HG02970 (cell line): ENCODE data around the gene AATK.

Experiments used
- ATAC-seq: cut with Tn5 transposase; IDR thresholded peaks from one replicate; pipeline ENCODE4 v1.9.1; 2021; ENCODE audit warnings: mild to moderate bottlenecking, moderate library complexity, moderate number of reproducible peaks; ENCODE audit not compliant: unreplicated experiment, low FRiP score

AATK gene

DNA sequence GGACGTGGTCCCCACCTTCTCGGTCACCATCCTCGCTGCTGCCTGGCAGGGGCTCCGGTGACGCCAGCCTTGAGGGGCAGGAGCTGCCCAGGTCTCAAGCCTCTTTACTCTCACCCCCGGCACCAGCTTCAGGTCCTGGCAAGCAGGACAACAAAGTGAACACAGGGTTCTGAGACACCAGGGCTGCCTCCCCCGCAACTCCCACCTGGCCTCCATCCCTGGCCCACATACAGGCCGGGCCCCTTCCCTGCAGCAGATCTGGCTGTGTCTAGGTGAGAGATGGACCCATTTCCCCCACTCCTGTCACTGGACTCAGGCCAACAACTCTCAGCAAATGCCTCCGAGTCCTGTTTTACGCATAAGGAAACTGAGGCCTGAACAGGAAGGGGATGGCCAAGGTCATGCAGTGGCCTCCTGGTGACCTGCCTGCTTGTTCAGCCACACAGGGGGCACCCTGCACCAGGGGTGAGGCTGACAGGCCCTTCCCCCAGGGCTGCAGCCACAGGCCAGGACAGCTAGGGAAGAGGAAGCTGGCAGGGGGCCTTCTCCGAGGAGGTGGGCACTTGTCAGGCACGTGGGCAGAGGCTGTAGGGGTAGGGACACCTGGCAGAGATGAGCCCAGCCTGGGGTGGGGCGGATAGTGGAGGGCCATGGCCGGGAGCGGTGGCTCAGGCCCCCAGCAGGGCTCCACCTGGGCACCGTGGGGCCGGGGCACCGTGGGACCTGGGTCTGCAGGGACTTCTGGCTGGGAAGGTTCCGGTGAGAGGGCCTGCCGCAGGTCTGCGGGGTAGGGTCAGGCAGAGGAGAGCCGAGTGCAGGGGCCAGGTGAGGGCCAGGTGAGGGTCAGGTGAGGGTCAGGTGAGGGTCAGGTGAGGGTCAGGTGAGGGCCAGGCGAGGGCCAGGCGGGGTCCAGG is 47.5 kb downstream of the AATK start:
- no peak for ATAC-seq

DNA sequence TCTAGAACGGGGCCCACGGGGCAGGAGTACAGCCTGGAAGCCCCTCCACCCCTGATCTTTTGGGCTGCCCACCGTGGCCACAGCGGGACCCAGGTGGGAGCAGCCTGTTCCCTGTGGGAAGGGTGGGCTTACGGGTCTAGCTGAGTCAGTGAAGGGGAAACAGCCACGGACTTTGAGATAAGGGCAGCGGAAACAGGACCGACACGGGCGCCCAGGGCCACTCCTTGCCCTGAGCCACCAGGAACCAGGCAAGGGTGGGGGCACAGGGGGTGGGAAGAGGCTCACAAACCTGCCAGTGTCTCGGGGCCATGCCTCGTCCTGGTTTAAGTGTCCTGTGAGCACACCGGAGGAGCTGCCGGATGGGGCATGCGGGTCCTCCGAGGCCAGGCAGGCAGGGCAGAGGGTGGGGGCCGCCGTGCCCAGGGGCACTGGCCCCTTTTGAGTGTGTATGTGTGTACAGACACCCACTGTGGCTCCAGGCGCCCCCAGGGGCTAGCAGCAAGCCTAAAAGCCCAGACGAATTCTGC is 48.3 kb downstream of the AATK start:
- no peak for ATAC-seq

DNA sequence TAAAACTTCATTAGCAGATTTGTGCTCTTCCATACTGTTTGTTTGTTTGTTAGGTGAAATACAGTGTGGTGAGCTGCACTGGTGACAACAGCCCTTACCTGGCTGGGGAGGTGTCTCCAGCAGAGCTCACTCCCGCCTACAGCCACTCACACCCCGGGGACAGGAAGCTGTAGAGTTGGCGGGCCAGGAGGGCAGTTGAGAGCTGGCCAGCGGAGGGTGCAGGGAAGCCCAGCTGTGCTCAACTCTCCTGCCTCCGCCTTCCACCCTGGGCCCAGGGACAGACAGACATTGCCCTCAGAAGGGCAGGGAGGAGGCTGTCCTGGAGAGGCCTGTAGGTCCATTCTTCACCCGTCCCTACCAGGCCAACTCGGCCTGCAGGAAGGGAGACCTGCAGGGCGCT is 49.3 kb downstream of the AATK start:
- ATAC-seq = no peak

DNA sequence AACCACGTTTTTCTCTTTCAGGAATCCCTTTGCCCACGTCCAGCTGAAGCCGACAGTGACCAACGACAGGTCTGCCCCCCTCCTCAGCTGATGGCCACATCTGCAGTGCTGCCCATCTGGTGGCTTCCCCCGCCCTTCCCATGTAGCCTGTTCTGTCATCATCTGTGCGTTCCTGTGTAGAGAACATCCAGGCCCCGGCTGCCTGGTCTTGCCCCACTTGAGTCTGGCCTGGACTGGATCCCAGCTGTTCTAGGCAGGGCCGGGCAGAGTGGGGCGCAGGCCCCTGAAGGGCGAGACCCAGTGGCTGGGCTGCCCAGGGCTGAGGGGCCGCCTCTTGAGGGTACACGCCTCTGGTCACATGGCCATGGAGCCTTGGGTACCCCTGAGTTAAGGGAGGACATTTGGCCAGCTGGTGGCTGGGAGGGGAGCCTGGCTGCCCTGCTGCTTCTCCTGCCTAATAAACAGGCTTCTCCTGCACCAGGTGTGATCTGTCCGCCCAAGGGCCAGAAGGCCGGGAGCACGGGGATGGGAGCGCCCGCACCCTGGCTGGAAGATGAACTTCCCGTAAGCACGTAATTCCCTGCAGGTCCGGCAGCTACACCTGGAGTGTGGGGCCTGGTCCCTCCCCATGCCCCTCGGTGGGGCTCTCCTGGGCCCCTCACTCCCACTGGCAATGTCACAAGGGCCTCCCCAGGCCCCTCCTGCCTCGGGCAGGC is 50.1 kb downstream of the AATK start:
- ATAC-seq = no peak

DNA sequence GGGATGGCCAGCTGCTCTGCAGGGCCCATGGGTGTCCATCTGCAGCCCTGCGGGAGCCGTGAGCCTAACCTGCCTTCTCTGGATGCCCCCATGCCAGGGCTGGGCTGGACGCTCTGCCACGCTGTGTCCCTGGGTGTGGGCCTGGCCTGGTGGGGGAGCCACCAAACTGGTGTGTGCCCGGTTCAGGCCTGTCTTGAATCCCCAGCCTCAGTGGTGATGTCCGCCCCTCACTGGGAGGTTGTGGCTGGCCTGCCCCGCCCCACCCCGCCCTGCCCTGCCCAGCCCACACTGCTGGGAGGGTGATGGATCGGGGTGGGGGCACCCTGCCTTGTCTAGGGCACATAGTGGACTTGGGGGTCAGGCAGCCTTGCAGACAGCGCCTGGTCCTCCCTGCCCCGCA is 50.8 kb downstream of the AATK start:
- no peak for ATAC-seq

DNA sequence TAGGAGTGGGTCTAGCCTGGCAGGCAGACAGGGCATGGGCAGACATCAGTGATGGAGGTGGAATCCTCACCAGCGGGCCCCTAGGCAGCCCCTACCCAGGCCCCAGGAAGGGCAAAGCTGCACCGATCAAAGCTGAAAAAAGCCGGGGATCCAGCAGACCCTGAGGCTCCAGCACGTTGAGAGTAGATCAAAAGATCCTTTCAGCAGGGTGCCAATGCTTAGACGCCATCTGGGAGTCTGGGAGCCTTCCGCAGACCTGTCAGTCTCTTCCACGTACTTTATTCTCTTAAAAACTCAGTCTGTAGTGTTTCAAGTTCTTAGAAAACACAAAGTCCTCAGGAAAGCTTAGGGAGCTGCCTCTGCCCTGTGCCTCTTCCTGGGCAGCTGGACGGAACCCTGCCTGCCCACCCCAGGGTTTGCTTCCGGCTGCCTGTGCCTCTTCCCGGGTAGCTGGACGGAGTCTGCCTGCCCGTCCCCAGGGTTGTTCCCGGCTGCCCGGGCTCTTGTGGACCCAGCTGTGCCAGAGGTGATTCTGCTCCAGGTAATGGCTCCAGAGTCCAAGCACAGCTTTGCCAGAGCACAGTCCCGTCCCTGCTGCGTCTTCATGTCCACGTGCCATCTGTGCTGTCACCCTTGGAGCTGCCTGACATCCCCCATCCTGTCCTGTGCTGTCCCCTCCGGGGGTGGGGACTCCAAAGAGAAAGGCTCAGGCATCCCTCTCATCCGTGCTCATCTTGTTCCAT is 51.5 kb downstream of the AATK start:
- no peak for ATAC-seq

DNA sequence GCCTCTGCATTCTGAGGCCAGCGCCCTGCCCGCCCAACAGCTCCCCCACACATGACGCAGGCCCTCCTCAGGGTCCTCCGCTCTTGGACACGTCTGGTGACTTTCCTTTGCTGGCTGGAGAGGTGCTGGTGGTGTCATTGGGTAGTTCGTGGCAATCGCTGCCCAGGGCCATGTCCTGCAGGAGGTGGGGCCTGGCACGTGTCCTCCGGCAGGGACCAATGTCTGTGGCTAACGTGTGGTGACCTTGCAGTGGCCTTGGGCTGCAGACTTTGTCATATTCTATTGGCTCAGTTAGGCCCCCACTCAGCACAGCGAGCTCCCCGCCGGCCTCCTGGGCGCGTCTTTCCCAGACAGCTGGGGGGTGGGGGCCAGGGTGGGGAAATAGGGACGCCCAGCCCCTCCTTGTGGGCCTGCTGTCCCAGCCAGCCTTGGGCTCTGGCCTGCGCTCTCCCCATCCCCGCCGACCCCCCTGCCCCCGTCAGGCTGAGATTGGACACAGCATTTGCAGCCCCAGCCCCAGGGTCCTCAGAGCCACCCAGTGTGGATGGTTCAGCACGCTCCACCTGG is 52.8 kb downstream of the AATK start:
- no peak for ATAC-seq

DNA sequence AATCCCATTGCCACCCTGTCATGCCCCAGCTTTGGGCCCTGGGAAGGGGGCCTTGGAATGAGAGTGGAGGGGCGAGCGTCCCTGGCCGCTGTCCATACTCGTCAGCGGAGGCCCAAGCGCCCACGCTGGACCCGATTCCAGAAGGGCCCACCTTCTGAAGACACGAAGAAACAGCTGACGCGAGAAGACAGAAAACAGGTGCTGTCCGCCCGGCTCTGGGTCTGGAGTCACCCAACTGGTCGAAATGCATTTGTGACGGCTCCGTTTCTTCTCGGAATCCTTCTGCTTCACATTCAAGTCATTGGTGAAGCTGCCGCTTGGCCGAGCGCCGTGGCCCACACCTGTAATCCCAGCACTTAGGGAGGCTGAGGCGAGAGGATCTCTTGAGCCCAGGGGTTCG is 53.6 kb downstream of the AATK start:
- no peak for ATAC-seq

DNA sequence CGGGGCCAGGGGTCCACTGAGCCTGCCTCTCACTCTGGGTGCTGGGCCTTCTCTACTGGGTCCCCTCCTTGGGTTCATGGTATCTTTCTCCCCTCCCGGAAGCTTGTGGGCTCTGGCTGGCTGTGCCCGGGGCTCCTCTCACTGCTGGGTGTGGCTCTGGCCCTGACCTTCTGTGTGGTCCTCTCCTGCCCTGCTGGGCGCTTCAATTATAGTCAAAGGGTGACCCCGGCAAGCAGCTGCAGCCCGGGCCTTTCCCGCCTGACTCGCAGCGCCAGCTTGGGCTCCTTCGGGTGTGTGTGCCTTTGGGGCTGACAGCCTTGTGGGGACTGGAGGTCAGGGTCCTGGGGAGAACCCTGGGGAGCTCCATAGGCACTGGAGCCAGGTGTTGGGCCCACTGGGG is 55.0 kb downstream of the AATK start:
- no peak for ATAC-seq

DNA sequence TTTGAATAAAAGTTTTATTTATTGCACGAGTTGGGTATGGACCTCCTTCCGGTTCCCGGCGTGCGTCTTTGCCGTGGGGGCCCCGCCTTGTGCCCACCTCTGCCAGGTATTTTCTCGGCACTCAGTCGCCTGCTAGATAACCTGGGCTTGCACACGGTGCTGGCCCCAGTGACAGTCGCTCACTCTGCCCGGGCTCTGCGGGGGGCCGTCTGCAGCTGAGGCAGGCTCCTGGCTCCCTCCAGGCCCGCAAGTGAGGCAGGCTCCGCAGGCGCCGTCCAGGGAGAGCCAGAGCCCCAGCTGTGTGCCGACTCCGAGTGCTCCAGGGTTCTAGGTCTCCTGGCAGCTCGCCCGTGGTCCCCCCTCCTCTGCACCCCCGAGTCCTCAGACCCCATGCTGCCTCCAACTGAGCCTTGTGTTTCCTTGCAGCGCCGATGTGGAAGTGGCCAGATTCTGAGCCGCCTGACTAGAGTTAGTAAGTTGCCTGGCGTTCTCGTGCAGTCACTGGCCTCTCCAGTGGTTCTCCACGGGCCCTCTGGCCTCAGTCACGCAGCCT is 55.5 kb downstream of the AATK start:
- ATAC-seq = no peak

DNA sequence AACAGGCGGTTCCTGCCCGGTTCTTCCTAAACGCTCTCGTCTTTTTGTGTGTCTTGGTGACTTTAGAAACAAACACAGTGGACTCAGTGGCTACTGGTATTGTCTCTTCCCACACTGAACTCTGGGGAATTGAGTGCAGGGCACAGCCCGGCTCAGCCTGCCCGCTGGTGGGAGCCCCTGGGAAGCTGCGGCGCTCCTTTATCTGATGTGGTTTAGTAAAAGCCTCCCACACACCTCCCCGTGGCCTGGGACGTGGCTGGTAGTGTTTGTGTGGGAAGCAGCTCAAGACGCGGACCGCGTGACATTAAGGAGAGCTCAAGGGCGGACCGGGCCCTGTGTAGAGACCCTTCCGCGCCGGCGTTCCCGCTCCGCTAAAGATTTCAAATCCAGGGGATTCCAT is 56.1 kb downstream of the AATK start:
- no peak for ATAC-seq

DNA sequence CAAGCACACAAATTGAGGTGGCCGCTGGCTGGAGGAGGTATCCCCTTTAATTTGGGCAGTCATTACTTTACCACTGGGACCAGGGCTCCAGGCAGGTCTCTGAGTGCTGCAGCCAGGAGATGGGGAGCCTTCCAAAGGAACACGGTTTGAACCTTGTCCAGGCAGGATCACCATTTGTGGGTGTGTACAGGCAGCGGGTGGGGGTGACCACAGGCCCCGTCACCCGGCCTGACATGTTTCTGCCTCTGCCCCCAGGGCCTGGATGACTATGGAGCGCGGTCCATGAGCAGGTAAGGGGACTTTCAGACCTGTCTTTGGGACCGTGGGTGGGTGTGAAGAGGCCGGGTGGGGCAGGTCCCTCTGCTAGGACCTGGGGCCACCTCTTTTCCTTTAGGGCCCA is 57.8 kb downstream of the AATK start:
- ATAC-seq = no peak

DNA sequence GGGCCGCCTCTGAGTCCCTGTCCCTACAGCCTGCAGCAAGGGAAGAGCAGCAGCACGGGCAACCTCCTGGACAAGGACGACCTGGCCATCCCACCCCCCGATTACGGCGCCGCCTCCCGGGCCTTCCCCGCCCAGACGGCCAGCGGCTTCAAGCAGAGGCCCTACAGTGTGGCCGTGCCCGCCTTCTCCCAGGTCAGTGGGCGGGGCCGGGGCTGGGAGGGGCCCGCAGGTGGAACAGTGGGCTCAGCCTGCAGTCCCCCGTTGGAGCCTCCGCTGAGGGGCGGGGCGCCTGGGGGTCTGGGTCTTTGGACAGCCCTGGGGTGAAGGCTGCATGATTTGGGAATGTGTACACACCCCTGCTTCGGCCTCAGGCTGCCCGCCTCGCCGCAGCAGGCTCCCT is 59.3 kb downstream of the AATK start:
- ATAC-seq = no peak

DNA sequence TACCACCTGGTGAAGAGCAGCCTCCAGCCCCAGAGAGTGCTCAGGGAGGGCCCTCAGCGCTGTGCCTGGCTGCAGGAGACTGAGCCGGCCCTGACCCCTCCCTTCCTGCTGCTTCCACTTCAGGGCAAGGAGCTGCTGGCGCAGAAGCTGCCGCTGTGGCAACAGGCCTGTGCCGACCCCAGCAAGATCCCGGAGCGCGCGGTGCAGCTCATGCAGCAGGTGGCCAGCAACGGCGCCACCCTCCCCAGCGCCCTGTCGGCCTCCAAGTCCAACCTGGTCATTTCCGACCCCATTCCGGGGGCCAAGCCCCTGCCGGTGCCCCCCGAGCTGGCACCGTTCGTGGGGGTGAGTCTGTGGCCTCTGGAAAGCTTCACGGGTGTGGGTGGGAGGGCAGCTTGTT is 62.6 kb downstream of the AATK start:
- ATAC-seq = no peak

DNA sequence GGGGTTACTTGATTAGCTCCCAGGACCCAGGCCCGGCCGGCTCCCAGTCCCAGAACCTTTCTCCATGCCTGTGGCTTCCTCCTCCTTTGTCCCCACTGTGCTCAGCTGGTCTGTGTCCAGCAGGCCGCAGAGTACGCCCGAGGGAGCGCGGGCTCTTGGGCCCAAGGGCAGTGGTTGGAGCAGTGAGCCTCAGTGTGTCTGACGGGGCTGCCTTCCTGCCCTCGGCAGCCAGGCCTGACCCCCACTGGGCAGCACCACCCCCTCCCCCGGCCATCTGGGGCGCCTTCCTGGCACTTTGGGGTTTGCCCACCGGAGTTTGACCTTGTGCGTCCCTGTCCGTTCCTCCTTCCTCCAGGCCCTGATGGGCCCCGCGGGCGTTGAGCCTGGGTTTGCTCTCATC is 63.2 kb downstream of the AATK start:
- no peak for ATAC-seq

DNA sequence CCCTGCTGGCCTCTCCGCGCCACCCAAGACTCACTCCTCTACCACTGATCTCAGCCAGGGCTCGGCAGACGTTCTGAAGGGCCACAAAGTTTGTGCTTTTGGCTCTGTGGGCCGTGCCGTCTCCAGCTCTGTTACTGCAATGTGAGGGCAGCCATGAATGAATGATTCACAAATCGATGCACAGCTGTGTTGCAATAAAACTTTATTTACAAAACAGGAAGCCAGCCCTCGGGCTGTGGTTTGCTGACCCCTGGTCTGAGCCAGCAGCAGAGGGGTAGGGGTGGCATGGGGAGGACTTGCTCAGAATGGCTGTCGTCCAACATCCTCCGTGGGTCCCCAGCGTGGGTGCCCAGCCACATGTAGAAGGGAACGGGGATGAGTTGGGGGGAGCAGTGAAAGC is 63.7 kb downstream of the AATK start:
- ATAC-seq = no peak

DNA sequence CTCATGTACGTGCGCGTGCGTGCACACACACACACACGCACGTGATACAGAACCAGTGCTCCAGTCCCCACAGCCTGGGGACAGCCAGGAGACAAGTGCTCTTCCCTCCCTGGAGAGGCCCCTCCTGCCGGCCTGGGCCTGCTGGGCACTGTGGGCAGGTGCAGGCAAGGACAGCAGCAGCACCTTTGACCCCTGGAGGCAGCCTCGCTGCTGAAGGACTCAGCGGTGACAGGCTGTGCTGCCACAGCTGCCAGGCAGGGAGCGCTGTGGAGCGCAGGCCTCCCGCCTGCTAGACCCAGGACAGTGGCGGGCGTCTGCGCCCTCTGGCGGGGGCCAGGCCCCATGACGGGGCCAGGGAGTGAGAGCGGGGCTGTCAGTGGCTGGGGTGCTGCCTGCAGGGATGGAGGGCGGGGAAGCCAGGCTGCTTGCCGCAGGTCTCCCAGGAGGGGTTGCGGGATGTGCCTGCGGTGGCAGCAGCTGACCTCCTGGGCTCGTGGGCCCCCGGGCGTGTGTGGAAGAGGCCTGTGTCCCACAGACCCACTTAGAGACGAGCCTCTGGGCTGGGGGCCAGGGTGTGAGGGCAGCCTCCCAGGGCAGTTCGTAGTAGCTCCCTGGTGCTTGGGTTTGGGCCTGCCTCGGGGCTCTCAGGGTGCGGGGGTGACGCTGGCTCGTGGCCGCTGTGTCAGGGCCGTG is 64.3 kb downstream of the AATK start:
- no peak for ATAC-seq

DNA sequence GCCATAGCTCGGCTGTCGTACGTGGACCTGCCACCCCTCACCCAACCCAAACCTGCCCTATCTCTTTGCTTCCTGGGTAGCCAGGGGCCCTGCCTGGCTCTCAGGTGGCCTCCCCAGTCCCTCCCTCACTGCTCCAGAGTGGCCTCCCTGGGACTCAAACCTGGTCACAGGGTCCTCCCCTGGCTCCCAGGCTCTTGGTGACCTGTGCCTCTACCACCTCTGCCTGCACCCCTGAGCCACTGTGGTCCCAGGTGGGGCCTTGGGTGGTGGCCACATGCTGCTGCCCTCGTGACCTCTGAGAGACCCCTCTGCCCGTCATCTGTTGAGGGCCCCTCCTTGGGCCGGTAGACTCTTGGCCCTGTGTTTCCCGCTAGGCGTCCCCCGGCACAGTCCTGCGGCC is 65.4 kb downstream of the AATK start:
- ATAC-seq = no peak

DNA sequence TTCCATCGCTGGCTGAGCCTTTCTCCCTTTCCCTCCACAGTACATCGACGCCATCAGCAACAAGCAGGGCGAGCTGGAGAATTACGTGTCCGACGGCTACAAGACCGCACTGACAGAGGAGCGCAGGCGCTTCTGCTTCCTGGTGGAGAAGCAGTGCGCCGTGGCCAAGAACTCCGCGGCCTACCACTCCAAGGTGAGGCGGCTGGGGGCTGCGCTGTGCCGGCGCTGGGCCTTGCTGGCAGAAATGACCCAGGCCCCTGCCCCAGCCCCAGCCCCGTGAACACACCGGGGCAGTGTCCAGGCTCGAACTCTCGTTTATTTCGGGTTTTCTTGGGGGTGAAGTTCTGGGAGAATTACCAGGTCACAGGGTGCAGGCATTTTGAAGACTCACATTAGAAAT is 66.1 kb downstream of the AATK start:
- ATAC-seq = no peak

DNA sequence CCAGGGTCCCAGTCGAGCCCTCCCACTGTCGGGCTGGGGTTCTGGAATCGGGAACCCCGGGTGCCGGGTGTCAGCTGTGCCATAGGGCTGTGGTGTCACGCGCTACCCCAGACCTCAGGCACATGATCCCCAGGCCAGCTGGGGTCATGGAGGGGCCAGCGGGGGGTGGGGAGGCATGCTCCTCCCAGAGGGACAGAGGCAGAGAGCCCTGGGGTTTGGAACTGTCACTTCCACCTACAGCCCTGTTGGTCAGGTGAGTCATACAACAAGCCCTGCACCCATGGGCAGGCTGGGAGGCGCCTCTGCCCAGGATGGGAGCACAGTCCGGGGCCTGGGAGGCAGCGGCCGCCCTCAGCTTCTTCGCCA is 68.1 kb downstream of the AATK start:
- no peak for ATAC-seq
